Endothelial cell of umbilical vein (primary cell): Measurements from ENCODE around the gene CIBAR2. TPM values are rescaled to one million over a fixed set of nuclear protein-coding genes. Genes with fewer than 3 reads are reported as not detected.

Source experiments
- BruUV-seq: library from RNA; stranded (reverse); fragments of 400-500 nt; replicated peaks from 2 replicates; lab custom pipeline; 2021; lab: Mats Ljungman, UMichigan
- CTCF ChIA-PET: fragments of 300-600, 350-600 bp; sonication (Branson Sonifier 250); formaldehyde crosslinking; loops from one replicate; lab custom pipeline; 2021; ENCODE audit warnings: antibody characterized with exemption, inconsistent platforms; lab: Charles Lee
- POLR2A ChIA-PET: fragments of 300-600, 350-600 bp; sonication (Branson Sonifier 250); formaldehyde crosslinking; loops from one replicate; lab custom pipeline; 2021; ENCODE audit warnings: antibody characterized with exemption, inconsistent platforms; lab: Charles Lee
- DNase-seq: peaks from one replicate; pipeline ENCODE4 v3.0.0-alpha.2; 2011; ENCODE audit warnings: low read depth, low spot score
- FAIRE-seq: peaks from 2 replicates; lab custom pipeline; 2011; peaks lifted over from hg19 to GRCh38; lab: Jason Lieb, UNC
- H2AFZ ChIP-seq: 2 replicates; pipeline ENCODE4 v1.6.0; 2012; ENCODE audit warnings: low read depth, low read length, control low read depth, inconsistent platforms
- H3K27ac ChIP-seq: 2 replicates; pipeline ENCODE4 v1.5.1; 2011; ENCODE audit warnings: low read depth, mild to moderate bottlenecking, control low read depth, low read length, moderate library complexity; ENCODE audit not compliant: insufficient read depth
- H3K27me3 ChIP-seq, 2 experiments: 2 replicates each; pipeline versions ENCODE4 v1.6.0 to v1.6.1; 2011; ENCODE audit warnings: low read length in 2 of 2, mixed read lengths in 1 of 2; ENCODE audit not compliant: control insufficient read depth in 2 of 2, insufficient read depth in 2 of 2
- H3K36me3 ChIP-seq, 2 experiments: 2 replicates in 1 of 2; 3 replicates in 1 of 2; pipeline ENCODE4 v1.5.1; 2011; ENCODE audit warnings: low read length in 2 of 2, mild to moderate bottlenecking in 1 of 2, moderate library complexity in 1 of 2; ENCODE audit not compliant: control insufficient read depth in 2 of 2, insufficient read depth in 2 of 2; ENCODE audit errors: extremely low read depth in 1 of 2
- H3K4me1 ChIP-seq: 3 replicates; pipeline ENCODE4 v1.5.1; 2011; ENCODE audit warnings: mild to moderate bottlenecking, low read length; ENCODE audit not compliant: control insufficient read depth, insufficient read depth; ENCODE audit errors: extremely low read depth
- H3K4me2 ChIP-seq: 2 replicates; pipeline ENCODE4 v1.6.1; 2011; ENCODE audit warnings: low read length, control low read depth, mixed read lengths; ENCODE audit not compliant: insufficient read depth
- H3K4me3 ChIP-seq, 3 experiments: fragments of 200-600 bp in 1 of 3; sonication (generic), shearing (Covaris generic) in 1 of 3; replicated peaks in 1 of 3; 2 replicates each; pipeline ENCODE4 v1.5.1; 2011 to 2016; ENCODE audit warnings: control low read depth in 3 of 3, low read length in 3 of 3, mild to moderate bottlenecking in 2 of 3, inconsistent platforms in 1 of 3, low read depth in 1 of 3, moderate library complexity in 1 of 3; ENCODE audit not compliant: insufficient read depth in 1 of 3
- H3K79me2 ChIP-seq: 2 replicates; pipeline ENCODE4 v1.6.0; 2012; ENCODE audit warnings: low read length, inconsistent platforms; ENCODE audit not compliant: control insufficient read depth, insufficient read depth
- H3K9ac ChIP-seq: replicated peaks from 2 replicates; pipeline ENCODE3; 2011; ENCODE audit warnings: low read length, control low read depth; ENCODE audit not compliant: insufficient read depth; ENCODE audit errors: extremely low read depth
- H3K9me1 ChIP-seq: replicated peaks from 3 replicates; pipeline ENCODE4 v1.6.0; 2011; ENCODE audit warnings: mild to moderate bottlenecking, low read length; ENCODE audit not compliant: control insufficient read depth, insufficient read depth; ENCODE audit errors: extremely low read depth
- H3K9me3 ChIP-seq: replicated peaks from 2 replicates; pipeline ENCODE4 v1.5.1; 2012; ENCODE audit warnings: low read length, inconsistent platforms; ENCODE audit not compliant: control insufficient read depth, insufficient read depth
- H4K20me1 ChIP-seq: replicated peaks from 2 replicates; pipeline ENCODE3; 2011; ENCODE audit warnings: mild to moderate bottlenecking, low read length; ENCODE audit not compliant: control insufficient read depth, insufficient read depth; ENCODE audit errors: extremely low read depth
- CTCF ChIP-seq, 2 donors: IDR thresholded peaks; 1 replicate in 1 of 2; 2 replicates in 1 of 2; pipeline ENCODE4 v1.5.1; 2011; ENCODE audit warnings: low read length in 2 of 2, mild to moderate bottlenecking in 2 of 2, moderate library complexity in 2 of 2, control low read depth in 1 of 2, inconsistent platforms in 1 of 2, low read depth in 1 of 2; ENCODE audit not compliant: insufficient read depth in 1 of 2; ENCODE audit errors: extremely low read depth in 1 of 2
- EZH2 ChIP-seq: IDR thresholded peaks from 2 replicates; pipeline ENCODE4 v1.6.1; 2012; ENCODE audit warnings: borderline replicate concordance, low read depth, mild to moderate bottlenecking, moderate library complexity, low read length, inconsistent platforms; ENCODE audit not compliant: severe bottlenecking
- FOS ChIP-seq: IDR thresholded peaks from 2 replicates; pipeline ENCODE4 v1.6.1; 2011; ENCODE audit warnings: mild to moderate bottlenecking, low read length, moderate library complexity, borderline replicate concordance; ENCODE audit not compliant: insufficient read depth
- GATA2 ChIP-seq: IDR thresholded peaks from 2 replicates; pipeline ENCODE4 v1.7.0; 2011; ENCODE audit warnings: low read depth, mild to moderate bottlenecking, moderate library complexity, mixed read lengths, low read length; ENCODE audit not compliant: insufficient read length, insufficient read depth
- MAX ChIP-seq: IDR thresholded peaks from 2 replicates; pipeline ENCODE4 v1.6.1; 2011; ENCODE audit not compliant: insufficient read depth, insufficient read length
- MYC ChIP-seq: IDR thresholded peaks from one replicate; pipeline ENCODE4 v1.6.1; 2011; ENCODE audit warnings: mild to moderate bottlenecking, low read depth, low read length
- POLR2A ChIP-seq: IDR thresholded peaks from 2 replicates; pipeline ENCODE4 v1.6.1; 2012; ENCODE audit warnings: low read depth, mild to moderate bottlenecking, control low read depth, low read length
- POLR2AphosphoS5 ChIP-seq: IDR thresholded peaks from 2 replicates; pipeline ENCODE4 v1.6.1; 2012; ENCODE audit warnings: low read depth, mild to moderate bottlenecking, control low read depth, low read length, moderate library complexity; ENCODE audit not compliant: insufficient read depth
- dilution Hi-C: fragments of 300-500 bp; cut with MboI; formaldehyde crosslinking; loops from one replicate; pipeline ENCODE4 v1.15.0; 2019; ENCODE audit warnings: low sequenced_read_pairs; ENCODE audit not compliant: extremely low pct_ligation_motif_present
- intact Hi-C: fragments of 100-400 bp; cut with micrococcal nuclease; formaldehyde crosslinking; loops from one replicate; pipeline ENCODE4 v1.10.0; 2022
- polyA plus RNA-seq, 4 experiments: library from polyadenylated mRNA; depleted of rRNA in 3 of 4; stranded (reverse) in 3 of 4; unstranded in 1 of 4; fragments of >200 nt; gene quantifications; 2 replicates each; pipeline versions ENCODE4 v1.2.1 to v1.2.3, GENCODE V29; 2011 to 2012; ENCODE audit warnings: missing spikeins in 1 of 4
- total RNA-seq: library from RNA; stranded (reverse); gene quantifications from 2 replicates; pipeline ENCODE4 v1.2.3, GENCODE V29; 2021

CIBAR2 gene
- total and polyA plus RNA-seq, 2 donors (not counting 3 experiments of a cell fraction or from before 2014, with no cell fraction given) = 0.07 TPM; not detected in 1

- intact Hi-C loops (no loop called here), dilution Hi-C loops (no loop called here)
- H3K4me2 ChIP-seq = no peak overlapping the region
- peaks cover 36% of the 10 kb centered on the region for H3K4me1 ChIP-seq
- FAIRE-seq (no peak), DNase-seq (no peak)
- ChIA-PET POLR2A (no interaction called here), CTCF (interaction anchor here (1.0 to 1.7 kb wide), 5 partner anchors 9 to 26 kb away, joined by 3 to 9 read pairs (median 3); no protein-coding TSS in a partner anchor)
- H3K27me3 ChIP-seq = no peaks in the 10 kb centered on the region
- no TSS peak for BruUV-seq
- H3K27ac ChIP-seq = no peak overlapping the region
- H3K9me1 ChIP-seq = no peaks in the 10 kb centered on the region
- H3K4me3 ChIP-seq = no peak overlapping the region
- no peak overlapping the region for H3K9ac ChIP-seq
- no peaks in the 10 kb centered on the region for H4K20me1 ChIP-seq
- TF ChIP-seq POLR2AphosphoS5 = no peak
- no peak for TF ChIP-seq CTCF (IDR thresholded peaks at IDR 0.05; ENCODE audit: extremely low read depth in 1 of 2, insufficient read depth in 1 of 2, low read depth in 1 of 2, low read length in 2 of 2)
- no peak for TF ChIP-seq GATA2
- TF ChIP-seq EZH2 = no peak
- no peak for TF ChIP-seq MAX
- no peak for TF ChIP-seq POLR2A
- TF ChIP-seq FOS = no peak
- no peak for TF ChIP-seq MYC
- no peaks in the 10 kb centered on the region for H3K9me3 ChIP-seq
- no peak overlapping the region for H2AFZ ChIP-seq
- H3K36me3 ChIP-seq = no peaks in the 10 kb centered on the region
- H3K79me2 ChIP-seq = no peaks in the 10 kb centered on the region
Measured at GRCh38 chr16:85140455-85141012, 28.3 kb upstream of the CIBAR2 start.
